Neural crest cell (in vitro differentiated cells): ENCODE data around the gene CCDC178. TPM values are rescaled to one million over a fixed set of nuclear protein-coding genes. Genes with fewer than 3 reads are reported as not detected.

Experiments
- DNase-seq: peaks from one replicate; pipeline ENCODE4 v3.0.0; 2021; ENCODE audit warnings: low read depth, mixed read lengths, low spot score
- H3K27ac Mint-ChIP-seq: one replicate; pipeline ENCODE4 v1.8.0; 2021; ENCODE audit warnings: mild to moderate bottlenecking, mixed read lengths; ENCODE audit not compliant: unreplicated experiment
- H3K27me3 Mint-ChIP-seq: 2 replicates; pipeline ENCODE4 v1.8.0; 2021; ENCODE audit warnings: low read depth, mild to moderate bottlenecking, mixed read lengths
- H3K36me3 Mint-ChIP-seq: 2 replicates; pipeline ENCODE4 v1.8.0; 2021; ENCODE audit warnings: low read depth, mild to moderate bottlenecking, mixed read lengths
- H3K4me1 Mint-ChIP-seq: 2 replicates; pipeline ENCODE4 v1.8.0; 2021; ENCODE audit warnings: mixed read lengths
- H3K4me3 Mint-ChIP-seq: one replicate; pipeline ENCODE4 v1.8.0; 2021; ENCODE audit warnings: mild to moderate bottlenecking, mixed read lengths
- H3K9me3 Mint-ChIP-seq: 2 replicates; pipeline ENCODE4 v1.8.0; 2021; ENCODE audit warnings: mixed read lengths
- CTCF ChIP-seq: fragments of 200-600 bp; sonication (generic); conservative IDR thresholded peaks from 2 replicates; pipeline ENCODE4 v1.5.0; 2021; ENCODE audit warnings: antibody characterized with exemption, mild to moderate bottlenecking
- total RNA-seq: library from RNA; stranded (reverse); gene quantifications from 2 replicates; pipeline ENCODE4 v1.2.1, GENCODE V29; 2021

CCDC178 gene
- total RNA-seq, 1 donor from 2014 or later = 0.42 TPM

- no peak overlapping the region for H3K27ac Mint-ChIP-seq
- TF ChIP-seq CTCF = peak; percentile 65
- no peaks in the 10 kb centered on the region for H3K27me3 Mint-ChIP-seq
- no peak overlapping the region for H3K4me3 Mint-ChIP-seq
- H3K36me3 Mint-ChIP-seq = no peaks in the 10 kb centered on the region
- DNase-seq = no peak
- H3K9me3 Mint-ChIP-seq = no peaks in the 10 kb centered on the region
- peaks cover 12% of the 10 kb centered on the region for H3K4me1 Mint-ChIP-seq
Measured at GRCh38 chr18:32919799-32920198, 520.7 kb downstream of the CCDC178 start.

GRCh38 chr18:32918692-32919250, 521.8 kb downstream of the CCDC178 start:
- Mint-ChIP-seq H3K4me3 (no peak overlapping the region), H3K36me3 (no peaks in the 10 kb centered on the region), H3K27me3 (no peaks in the 10 kb centered on the region), H3K4me1 (peaks cover 12% of the 10 kb centered on the region), H3K9me3 (no peaks in the 10 kb centered on the region), H3K27ac (no peak overlapping the region)
- no peak for TF ChIP-seq CTCF
- DNase-seq = no peak

GRCh38 chr18:32915516-32915915, 525.0 kb downstream of the CCDC178 start:
- H3K27ac Mint-ChIP-seq = no peak overlapping the region
- TF ChIP-seq CTCF = no peak
- H3K4me1 Mint-ChIP-seq = peaks cover 11% of the 10 kb centered on the region
- no peaks in the 10 kb centered on the region for H3K27me3 Mint-ChIP-seq
- no peak overlapping the region for H3K4me3 Mint-ChIP-seq
- DNase-seq = no peak
- peaks cover 3% of the 10 kb centered on the region for H3K36me3 Mint-ChIP-seq
- peaks cover 4% of the 10 kb centered on the region for H3K9me3 Mint-ChIP-seq

- no peak for TF ChIP-seq CTCF
- no peak for DNase-seq
- Mint-ChIP-seq H3K27me3 (no peaks in the 10 kb centered on the region), H3K27ac (no peak overlapping the region), H3K4me1 (peaks cover 30% of the 10 kb centered on the region), H3K36me3 (peaks cover 3% of the 10 kb centered on the region), H3K4me3 (no peak overlapping the region), H3K9me3 (peaks cover 7% of the 10 kb centered on the region)
Measured at GRCh38 chr18:32911660-32912284, 528.7 kb downstream of the CCDC178 start.

GRCh38 chr18:32910694-32911296, 529.7 kb downstream of the CCDC178 start:
- Mint-ChIP-seq H3K4me1 (peaks cover 35% of the 10 kb centered on the region), H3K27ac (peak overlapping the region; percentile 44), H3K36me3 (peaks cover 3% of the 10 kb centered on the region), H3K27me3 (no peaks in the 10 kb centered on the region), H3K4me3 (no peak overlapping the region), H3K9me3 (peaks cover 10% of the 10 kb centered on the region)
- no peak for DNase-seq
- TF ChIP-seq CTCF = no peak
